Right ventricle myocardium inferior (tissue), 1 donor: ENCODE data around the gene DAP3. TPM values are rescaled to one million over a fixed set of nuclear protein-coding genes. Genes with fewer than 3 reads are reported as not detected.
"Not testable (repeated sequence)": the region's sequence is repeated elsewhere in the genome, so short reads cannot be mapped to it uniquely, and the experiment has no call there.

ENCODE experiments used
- ATAC-seq: fragments of 200-7000 bp; cut with Tn5 transposase; one replicate; pipeline ENCODE4 v1.9.1; 2020; ENCODE audit warnings: mild to moderate bottlenecking, moderate library complexity
- DNase-seq: peaks from one replicate; pipeline ENCODE4 v3.0.0; 2021; ENCODE audit errors: missing footprints
- intact Hi-C: fragments of 100-400 bp; cut with DNase I; formaldehyde crosslinking; loops from one replicate; pipeline ENCODE4 v1.11.0; 2022
- total RNA-seq: library from RNA; stranded (reverse); fragmentation: NEBNext Ultra II Directional; extraction: Animal tissue kit (Norgen Biotek cat#: 25700); gene quantifications from one replicate; pipeline ENCODE4 v1.2.1, GENCODE V29; 2021
- donor health status: DM: no; HTN: yes; CAD: no; lungs with severe emphysema.

Gene DAP3
- total RNA-seq, 1 donor from 2014 or later = 105 TPM

- intact Hi-C loops = no loop called here
- ATAC-seq (no peak), DNase-seq (no peak)
Observed at GRCh38 chr1:155678027-155678426, 10.9 kb upstream of the DAP3 start.

- DNase-seq = not testable (repeated sequence)
- ATAC-seq = peak; percentile 64
Observed at GRCh38 chr1:155678992-155679391, 9.9 kb upstream of the DAP3 start.

GRCh38 chr1:155680531-155680930, 8.4 kb upstream of the DAP3 start:
- DNase-seq (no peak), ATAC-seq (no peak)
- intact Hi-C loops = no loop called here

More at GRCh38 chr1:155678992-155679391, 9.9 kb upstream of the DAP3 start:
- intact Hi-C loops = not testable (repeated sequence)

DNA sequence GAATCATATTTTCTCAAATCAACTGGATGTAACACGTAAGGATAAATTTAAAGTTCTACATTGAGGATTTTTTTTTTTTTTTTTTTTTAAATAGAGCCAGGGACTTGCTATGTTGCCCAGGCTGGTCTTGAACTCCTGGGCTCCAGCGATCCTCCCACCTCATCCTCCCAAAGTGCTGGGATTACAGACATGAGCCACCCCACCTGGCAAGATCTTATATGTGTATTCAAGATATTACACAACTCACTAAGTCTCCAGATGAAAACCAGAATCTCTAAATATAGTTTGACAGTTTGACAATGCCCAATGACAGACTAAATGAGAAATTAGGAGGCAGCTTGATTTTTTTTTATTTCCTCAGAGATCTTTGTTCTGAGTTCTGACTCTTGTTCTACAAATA, 7.1 kb upstream of the DAP3 start:
- DNase-seq (no peak), ATAC-seq (peak; percentile 54)
- intact Hi-C loops = no loop called here

GRCh38 chr1:155687705-155688323, 1.1 kb upstream of the DAP3 start:
- peak; percentile 40 for ATAC-seq
- intact Hi-C loops, DNase-seq: not testable (repeated sequence)

DNA sequence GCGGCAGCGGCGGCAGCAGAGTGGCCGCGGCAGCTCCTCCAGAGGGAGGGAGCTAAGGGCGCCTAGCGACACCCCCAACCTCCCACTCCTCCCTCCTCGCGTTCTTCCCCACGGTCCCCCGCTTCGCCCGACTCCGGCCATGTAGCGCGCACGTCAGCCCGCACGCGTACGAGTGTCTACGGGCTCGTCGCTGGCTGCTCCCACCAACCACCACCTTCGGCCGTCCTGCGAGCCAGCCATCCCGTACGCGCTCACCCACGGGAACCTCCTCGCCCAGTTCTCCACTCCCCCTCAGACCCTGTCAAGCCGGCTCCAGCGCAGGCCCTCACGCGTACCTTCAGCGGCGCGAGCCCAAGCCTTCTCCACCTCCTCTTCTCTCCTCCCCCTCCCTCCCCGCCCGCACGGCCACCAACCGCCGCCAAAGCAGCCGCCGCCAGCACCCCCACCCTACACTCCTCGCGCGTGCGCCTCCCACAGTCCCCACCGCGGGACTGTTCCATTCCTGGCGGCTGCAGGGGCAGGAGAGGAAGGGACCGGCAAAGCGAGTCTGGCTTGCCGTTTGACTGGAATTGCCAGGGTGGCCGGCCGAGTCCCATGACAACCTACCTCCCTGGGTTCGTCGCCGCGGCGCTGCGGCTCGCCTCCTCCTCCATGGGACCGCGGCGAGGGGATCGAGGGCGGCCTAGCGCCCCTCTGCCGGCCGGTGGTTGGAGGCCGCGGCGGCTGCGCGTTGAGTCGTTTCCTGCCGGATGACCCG, 389 bp upstream of the DAP3 start, which contains the start of gene YY1AP1:
Gene YY1AP1 (minus strand): TSS at position 451 of the 757 bp plus-strand sequence. CDS start 8,338 bp downstream, outside the sequence.
- DNase-seq (peak; percentile 95), ATAC-seq (peak; percentile 97)
- intact Hi-C loops = no loop called here

GRCh38 chr1:155691992-155692528, 3.2 kb downstream of the DAP3 start:
- DNase-seq = no peak
- no peak for ATAC-seq
- intact Hi-C loops = no loop called here

DNA sequence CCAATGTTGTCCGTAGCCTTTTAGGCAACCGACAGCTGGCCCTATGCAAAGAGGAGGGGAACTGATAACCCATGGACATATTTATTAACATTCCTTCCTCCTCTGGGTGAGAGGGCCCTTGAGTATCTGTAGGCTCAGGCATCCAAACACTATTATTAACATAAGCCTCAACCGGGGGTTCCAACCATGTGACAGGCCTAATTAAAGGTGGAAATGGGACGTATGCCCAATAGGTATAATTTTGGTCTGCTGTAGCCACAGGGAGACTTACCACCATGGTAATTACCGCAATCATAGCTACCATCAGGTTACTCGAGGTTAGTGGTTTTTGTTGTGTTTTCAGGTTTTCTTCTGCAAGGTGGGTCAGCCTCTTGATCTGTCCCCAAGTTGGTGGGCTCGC, 5.3 kb downstream of the DAP3 start:
- no peak for DNase-seq
- intact Hi-C loops = no loop called here
- ATAC-seq = no peak

GRCh38 chr1:155695072-155695471, 6.2 kb downstream of the DAP3 start:
- DNase-seq (no peak), ATAC-seq (peak; percentile 70)
- intact Hi-C loops = no loop called here

- DNase-seq (no peak), ATAC-seq (no peak)
- intact Hi-C loops = no loop called here
Observed at GRCh38 chr1:155695608-155696007, 6.7 kb downstream of the DAP3 start.

DNA sequence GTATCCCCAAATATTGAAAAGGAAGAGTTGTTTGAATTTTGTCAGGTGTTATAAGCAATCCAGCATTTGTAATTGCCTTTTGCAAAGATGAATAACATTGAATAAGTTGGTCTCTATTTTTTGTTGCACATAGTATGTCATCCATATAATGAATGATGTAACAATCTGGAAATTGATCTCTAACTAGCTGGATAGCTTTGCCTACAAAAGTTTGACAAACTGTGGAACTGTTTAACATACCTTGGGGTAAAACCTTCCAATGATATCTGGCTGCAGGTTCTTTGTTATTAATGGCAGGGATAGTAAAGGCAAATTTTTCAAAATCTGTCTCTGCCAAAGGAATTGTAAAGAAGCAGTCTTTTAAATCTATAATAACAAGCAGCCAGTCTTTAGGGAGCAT, 7.6 kb downstream of the DAP3 start:
- no peak for ATAC-seq
- DNase-seq = no peak
- intact Hi-C loops = no loop called here

GRCh38 chr1:155697046-155697445, 8.2 kb downstream of the DAP3 start:
- ATAC-seq (no peak), DNase-seq (no peak)
- intact Hi-C loops = no loop called here

- DNase-seq, ATAC-seq, intact Hi-C loops: not testable (repeated sequence)
Observed at GRCh38 chr1:155697616-155698015, 8.7 kb downstream of the DAP3 start.

DNA sequence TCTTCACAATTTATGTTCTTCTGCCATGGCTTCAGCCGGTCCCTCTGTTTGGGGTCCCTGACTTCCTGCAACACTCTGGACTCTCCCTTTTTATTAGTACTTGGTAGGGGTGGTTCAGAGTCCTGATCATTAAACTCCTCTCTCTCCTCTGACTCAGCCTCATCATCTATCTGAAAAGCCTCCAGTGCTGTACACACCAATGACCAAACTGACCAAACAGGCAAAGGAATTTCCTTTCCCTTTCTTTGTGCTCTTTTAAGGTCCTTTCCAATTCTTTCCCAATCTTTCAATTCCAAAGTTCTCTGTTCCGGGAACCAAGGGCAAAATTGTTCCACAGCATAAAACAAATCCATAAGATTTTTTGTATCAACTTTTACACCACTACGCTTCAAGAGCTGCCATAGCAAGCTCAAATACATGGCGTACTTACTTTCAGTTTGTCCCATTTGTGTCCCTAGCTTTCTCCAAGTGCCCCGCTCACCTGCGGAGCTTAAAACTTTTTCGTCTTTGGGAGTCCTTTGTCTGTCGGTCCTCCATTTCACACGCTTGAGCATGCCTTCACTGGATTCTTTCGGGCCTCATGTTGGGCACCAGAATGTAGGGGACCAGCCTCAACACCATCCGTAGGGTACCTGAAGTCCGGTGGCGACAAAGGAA, 9.6 kb downstream of the DAP3 start:
- intact Hi-C loops = no loop called here
- DNase-seq (no peak), ATAC-seq (no peak)

DNA sequence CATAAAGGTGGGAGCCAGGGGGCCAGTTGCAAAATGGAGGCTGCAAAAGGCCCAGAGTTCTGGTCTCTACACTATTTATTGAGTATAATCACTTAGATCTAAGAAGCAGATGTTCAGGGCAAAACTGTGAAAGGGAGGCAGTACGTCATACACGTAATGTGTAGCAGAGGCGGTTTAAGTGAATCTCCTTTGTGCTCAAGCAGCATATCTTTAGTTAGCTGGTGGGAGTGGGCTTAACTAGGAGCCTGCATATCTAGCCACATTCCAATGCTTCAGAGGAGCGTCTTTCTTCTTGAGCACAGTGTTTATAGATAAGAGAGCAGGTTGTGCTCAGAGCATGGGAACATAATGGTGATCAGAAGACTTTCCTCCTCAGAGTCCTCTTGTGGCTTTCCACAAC, 10.2 kb downstream of the DAP3 start:
- ATAC-seq, intact Hi-C loops, DNase-seq: not testable (repeated sequence)

DNA sequence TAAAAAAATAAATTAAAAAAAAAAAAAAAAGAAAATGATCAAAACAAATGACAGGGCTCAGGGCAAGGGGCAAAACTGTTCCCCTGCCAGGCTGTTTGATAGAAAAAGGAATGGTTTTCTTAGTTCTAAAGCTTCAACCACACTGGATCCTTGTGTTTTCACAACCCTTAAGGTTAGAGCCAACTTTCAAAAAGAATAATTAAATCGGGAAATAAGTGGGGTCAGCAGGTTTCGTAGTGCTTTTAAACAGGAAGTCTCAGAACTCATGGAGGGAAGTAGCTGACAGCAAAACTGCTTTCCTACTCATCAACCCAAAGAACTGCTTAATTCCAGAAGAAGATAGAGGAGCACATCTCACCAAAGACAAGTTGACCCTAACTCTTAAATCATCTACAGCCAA, 12.8 kb downstream of the DAP3 start:
- intact Hi-C loops, DNase-seq, ATAC-seq: not testable (repeated sequence)

DNA sequence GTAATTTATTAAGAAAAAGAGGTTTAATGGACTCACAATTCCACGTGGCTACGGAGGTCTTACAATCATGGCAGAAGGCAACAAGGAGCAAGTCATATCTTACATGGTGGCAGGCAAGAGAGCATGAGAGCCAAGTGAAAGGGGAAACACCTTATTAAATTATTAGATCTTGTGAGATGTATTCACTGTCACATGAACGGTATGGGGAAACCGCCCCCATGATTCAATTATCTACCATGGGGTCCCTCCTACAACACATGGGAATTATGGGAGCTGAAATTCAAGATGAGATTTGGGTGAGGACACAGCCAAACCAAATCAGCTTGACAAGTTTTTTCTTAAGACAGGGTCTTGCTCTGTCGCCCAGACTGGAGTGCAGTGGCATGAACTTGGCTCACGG, 14.3 kb downstream of the DAP3 start:
- ATAC-seq = no peak
- no peak for DNase-seq
- intact Hi-C loops = no loop called here

- ATAC-seq = not testable (repeated sequence)
Observed at GRCh38 chr1:155704414-155704813, 15.5 kb downstream of the DAP3 start.

GRCh38 chr1:155706139-155706538, 17.2 kb downstream of the DAP3 start:
- intact Hi-C loops = no loop called here
- no peak for DNase-seq
- no peak for ATAC-seq

More at GRCh38 chr1:155704414-155704813, 15.5 kb downstream of the DAP3 start:
- intact Hi-C loops, DNase-seq: not testable (repeated sequence)
